Activated B cell treated with CpG ODN at 0.5 μM for 24 hours (primary cell): ENCODE data around the gene WNT16. TPM values are rescaled to one million over a fixed set of nuclear protein-coding genes. Genes with fewer than 3 reads are reported as not detected.

Experiments
- ATAC-seq: fragments of 200-7000 bp; cut with Tn5 transposase; one replicate; pipeline ENCODE4 v1.10.0; 2021; ENCODE audit warnings: low read depth, mild to moderate bottlenecking, moderate library complexity
- CTCF ChIA-PET: fragments of 350-600 bp; sonication (Branson Sonifier 250); formaldehyde crosslinking; loops from one replicate; lab custom pipeline; 2021; ENCODE audit warnings: antibody characterized with exemption; lab: Charles Lee
- POLR2A ChIA-PET: fragments of 350-600 bp; sonication (Branson Sonifier 250); formaldehyde crosslinking; loops from one replicate; lab custom pipeline; 2021; ENCODE audit warnings: antibody characterized with exemption; lab: Charles Lee
- DNase-seq: peaks from one replicate; pipeline ENCODE4 v3.0.0; 2022
- H3K27ac Mint-ChIP-seq: one replicate; pipeline ENCODE4 v1.8.0; 2020; ENCODE audit warnings: mixed read lengths
- H3K27me3 Mint-ChIP-seq: one replicate; pipeline ENCODE4 v1.8.0; 2021; ENCODE audit warnings: mixed read lengths
- H3K36me3 Mint-ChIP-seq: one replicate; pipeline ENCODE4 v1.8.0; 2021; ENCODE audit warnings: low read depth, mixed read lengths
- H3K4me1 Mint-ChIP-seq: one replicate; pipeline ENCODE4 v1.8.0; 2021; ENCODE audit warnings: mixed read lengths
- H3K4me3 Mint-ChIP-seq: one replicate; pipeline ENCODE4 v1.8.0; 2020; ENCODE audit warnings: mild to moderate bottlenecking, mixed read lengths
- H3K9me3 Mint-ChIP-seq: one replicate; pipeline ENCODE4 v1.8.0; 2020; ENCODE audit warnings: mixed read lengths
- CTCF ChIP-seq: fragments of 200-600 bp; IDR thresholded peaks from one replicate; pipeline ENCODE4 v1.8.0; 2022; ENCODE audit warnings: antibody characterized with exemption, mild to moderate bottlenecking
- intact Hi-C: fragments of 100-400 bp; cut with micrococcal nuclease; formaldehyde crosslinking; loops from one replicate; pipeline ENCODE4 v1.15.1; 2024
- total RNA-seq: library from RNA; stranded (reverse); gene quantifications from 2 replicates; pipeline ENCODE4 v1.2.3, GENCODE V29; 2022

The WNT16 gene
- total RNA-seq, 1 donor from 2014 or later, result 4.9 TPM

- intact Hi-C loops, result no loop called here
- Mint-ChIP-seq H3K4me1 (peaks cover 64% of the 10 kb centered on the region), H3K27ac (peak overlapping the region; percentile 11), H3K4me3 (no peak overlapping the region), H3K27me3 (no peaks in the 10 kb centered on the region), H3K36me3 (peaks cover 46% of the 10 kb centered on the region), H3K9me3 (peaks cover 8% of the 10 kb centered on the region)
- no peak for TF ChIP-seq CTCF
- CTCF ChIA-PET, result interaction anchor here (1.5 kb wide), 1 partner anchor 25 kb away, joined by 4 read pairs; no protein-coding TSS in a partner anchor
- ATAC-seq (no peak), DNase-seq (no peak)
- POLR2A ChIA-PET, result interaction anchor here (1.8 kb wide), 1 partner anchor 8 kb away, joined by 3 read pairs; no protein-coding TSS in a partner anchor
Measured at GRCh38 chr7:121305109-121305508, 23.7 kb upstream of the WNT16 start.

- peaks cover 6% of the 10 kb centered on the region for H3K9me3 Mint-ChIP-seq
- H3K27me3 Mint-ChIP-seq, result no peaks in the 10 kb centered on the region
- intact Hi-C loops, result no loop called here
- H3K4me1 Mint-ChIP-seq, result peaks cover 58% of the 10 kb centered on the region
- no peak for DNase-seq
- ChIA-PET POLR2A (interaction anchor here (0.9 kb wide), 1 partner anchor 23 kb away, joined by 3 read pairs; no protein-coding TSS in a partner anchor), CTCF (no interaction called here)
- peak overlapping the region; percentile 74 for H3K27ac Mint-ChIP-seq
- peaks cover 49% of the 10 kb centered on the region for H3K36me3 Mint-ChIP-seq
- no peak for TF ChIP-seq CTCF
- no peak for ATAC-seq
- no peak overlapping the region for H3K4me3 Mint-ChIP-seq
Measured at GRCh38 chr7:121306565-121306964, 22.2 kb upstream of the WNT16 start.

- ChIA-PET POLR2A (interaction anchor here (0.6 to 0.9 kb wide), 2 partner anchors 23 to 357 kb away, joined by 3 to 9 read pairs; partner anchors contain the start of gene ING3), CTCF (no interaction called here)
- peak overlapping the region; percentile 56 for H3K27ac Mint-ChIP-seq
- no peak for TF ChIP-seq CTCF
- H3K36me3 Mint-ChIP-seq, result peaks cover 48% of the 10 kb centered on the region
- peaks cover 6% of the 10 kb centered on the region for H3K9me3 Mint-ChIP-seq
- no peaks in the 10 kb centered on the region for H3K27me3 Mint-ChIP-seq
- H3K4me3 Mint-ChIP-seq, result no peak overlapping the region
- no peak for ATAC-seq
- DNase-seq, result no peak
- intact Hi-C loops, result no loop called here
- peaks cover 54% of the 10 kb centered on the region for H3K4me1 Mint-ChIP-seq
Measured at GRCh38 chr7:121307021-121307574, 21.7 kb upstream of the WNT16 start.

- ChIA-PET CTCF (interaction anchor here (0.7 to 1.0 kb wide), 2 partner anchors 17 to 144 kb away, joined by 3 read pairs; no protein-coding TSS in a partner anchor), POLR2A (interaction anchor here (1.0 to 2.6 kb wide), 3 partner anchors 9 to 17 kb away, joined by 3 to 14 read pairs (median 4); no protein-coding TSS in a partner anchor)
- peak overlapping the region; percentile 9 for H3K4me3 Mint-ChIP-seq
- DNase-seq (no peak), ATAC-seq (peak; percentile 13)
- H3K36me3 Mint-ChIP-seq, result peaks cover 24% of the 10 kb centered on the region
- peaks cover 2% of the 10 kb centered on the region for H3K9me3 Mint-ChIP-seq
- intact Hi-C loops, result loop anchor here (2.0 kb wide), 1 partner anchor 27 kb away; no protein-coding TSS in a partner anchor
- no peak for TF ChIP-seq CTCF
- H3K27me3 Mint-ChIP-seq, result no peaks in the 10 kb centered on the region
- H3K27ac Mint-ChIP-seq, result peak overlapping the region; percentile 84
- H3K4me1 Mint-ChIP-seq, result peaks cover 50% of the 10 kb centered on the region
Measured at GRCh38 chr7:121313220-121313792, 15.5 kb upstream of the WNT16 start.
